HFF-Myc (cell line): ENCODE measurements around the gene CRYBG3.

ENCODE experiments used
- DNase-seq: peaks from one replicate; pipeline ENCODE4 v3.0.0-alpha.2; 2011; ENCODE audit warnings: low read depth; ENCODE audit errors: extremely low read depth
- H3K4me3 ChIP-seq: replicated peaks from 2 replicates; pipeline ENCODE4 v1.5.1; 2011; ENCODE audit warnings: low read depth, mild to moderate bottlenecking, control low read depth, low read length
- CTCF ChIP-seq: IDR thresholded peaks from 2 replicates; pipeline ENCODE4 v1.5.1; 2012; ENCODE audit warnings: mild to moderate bottlenecking, low read depth, low read length, control low read depth; ENCODE audit errors: missing control alignments

The CRYBG3 gene

GRCh38 chr3:97934980-97935695, 113.3 kb downstream of the CRYBG3 start:
- no peak for DNase-seq
- no peak overlapping the region for H3K4me3 ChIP-seq
- no peak for TF ChIP-seq CTCF

- no peak for DNase-seq
- no peak overlapping the region for H3K4me3 ChIP-seq
- no peak for TF ChIP-seq CTCF
These were observed 114.0 kb downstream of the CRYBG3 start for GRCh38 chr3:97935842-97936241.

- no peak overlapping the region for H3K4me3 ChIP-seq
- no peak for TF ChIP-seq CTCF
- DNase-seq: no peak
These were observed 115.4 kb downstream of the CRYBG3 start for GRCh38 chr3:97937205-97937604.

- DNase-seq: no peak
- H3K4me3 ChIP-seq: no peak overlapping the region
- TF ChIP-seq CTCF: no peak
These were observed 116.6 kb downstream of the CRYBG3 start for GRCh38 chr3:97938444-97938843.

- no peak overlapping the region for H3K4me3 ChIP-seq
- TF ChIP-seq CTCF: no peak
- no peak for DNase-seq
These were observed 117.6 kb downstream of the CRYBG3 start for GRCh38 chr3:97939401-97939800.

- no peak for DNase-seq
- no peak for TF ChIP-seq CTCF
- H3K4me3 ChIP-seq: no peak overlapping the region
These were observed 118.2 kb downstream of the CRYBG3 start for GRCh38 chr3:97940034-97940433.
